Measurements from ENCODE around the gene CNIH3.

The CNIH3 gene

GRCh38 chr1:224730965-224731364, 114.8 kb downstream of the CNIH3 start:
- no peak for TF ChIP-seq OSR1 (CRISPR knock-in tag; IDR thresholded peaks at IDR 0.05)
- TF ChIP-seq, protein P1, sequence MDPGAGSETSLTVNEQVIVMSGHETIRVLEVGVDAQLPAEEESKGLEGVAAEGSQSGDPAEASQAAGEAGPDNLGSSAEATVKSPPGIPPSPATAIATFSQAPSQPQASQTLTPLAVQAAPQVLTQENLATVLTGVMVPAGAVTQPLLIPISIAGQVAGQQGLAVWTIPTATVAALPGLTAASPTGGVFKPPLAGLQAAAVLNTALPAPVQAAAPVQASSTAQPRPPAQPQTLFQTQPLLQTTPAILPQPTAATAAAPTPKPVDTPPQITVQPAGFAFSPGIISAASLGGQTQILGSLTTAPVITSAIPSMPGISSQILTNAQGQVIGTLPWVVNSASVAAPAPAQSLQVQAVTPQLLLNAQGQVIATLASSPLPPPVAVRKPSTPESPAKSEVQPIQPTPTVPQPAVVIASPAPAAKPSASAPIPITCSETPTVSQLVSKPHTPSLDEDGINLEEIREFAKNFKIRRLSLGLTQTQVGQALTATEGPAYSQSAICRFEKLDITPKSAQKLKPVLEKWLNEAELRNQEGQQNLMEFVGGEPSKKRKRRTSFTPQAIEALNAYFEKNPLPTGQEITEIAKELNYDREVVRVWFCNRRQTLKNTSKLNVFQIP (CRISPR knock-in tag; IDR thresholded peaks at IDR 0.05; ENCODE audit: borderline replicate concordance, low read depth) = no peak
- no peak for TF ChIP-seq ZC3H10 (CRISPR knock-in tag; IDR thresholded peaks at IDR 0.05)
- TF ChIP-seq CSDC2 (CRISPR knock-in tag; IDR thresholded peaks at IDR 0.05) = no peak
- no peak for TF ChIP-seq ZFP30 (CRISPR knock-in tag; IDR thresholded peaks at IDR 0.05)
- TF ChIP-seq TOX (CRISPR knock-in tag; IDR thresholded peaks at IDR 0.05; ENCODE audit: borderline replicate concordance) = no peak
- no peak for ATAC-seq

- TF ChIP-seq ZFP30 (CRISPR knock-in tag; IDR thresholded peaks at IDR 0.05) (no peak), ZC3H10 (CRISPR knock-in tag; IDR thresholded peaks at IDR 0.05) (no peak), TOX (CRISPR knock-in tag; IDR thresholded peaks at IDR 0.05; ENCODE audit: borderline replicate concordance) (no peak), BACH2 (CRISPR knock-in tag; IDR thresholded peaks at IDR 0.05; ENCODE audit: borderline replicate concordance) (no peak), ZNF8 (CRISPR knock-in tag; IDR thresholded peaks at IDR 0.05) (no peak), ISL1 (CRISPR knock-in tag; IDR thresholded peaks at IDR 0.05) (no peak), ESRRG (CRISPR knock-in tag; IDR thresholded peaks at IDR 0.05) (no peak), TSHZ2 (CRISPR knock-in tag; IDR thresholded peaks at IDR 0.05) (no peak), ZNF70 (CRISPR knock-in tag; IDR thresholded peaks at IDR 0.05) (no peak), RARB (CRISPR knock-in tag; IDR thresholded peaks at IDR 0.05) (no peak), CREB5 (CRISPR knock-in tag; IDR thresholded peaks at IDR 0.05; ENCODE audit: low read depth) (no peak), ZNF565 (CRISPR knock-in tag; conservative IDR thresholded peaks at IDR 0.05; ENCODE audit: low read depth) (no peak), GLIS3 (CRISPR knock-in tag; IDR thresholded peaks at IDR 0.05) (no peak), PATZ1 (CRISPR knock-in tag; IDR thresholded peaks at IDR 0.05; ENCODE audit: borderline replicate concordance) (no peak), ZFP3 (CRISPR knock-in tag; IDR thresholded peaks at IDR 0.05) (no peak), ARNTL (CRISPR knock-in tag; IDR thresholded peaks at IDR 0.05; ENCODE audit: borderline replicate concordance, low read depth) (no peak)
- TF ChIP-seq, protein P1 (CRISPR knock-in tag; IDR thresholded peaks at IDR 0.05; ENCODE audit: borderline replicate concordance, low read depth) = no peak
- ATAC-seq = no peak
These were observed 115.5 kb downstream of the CNIH3 start for GRCh38 chr1:224731633-224732032.

DNA sequence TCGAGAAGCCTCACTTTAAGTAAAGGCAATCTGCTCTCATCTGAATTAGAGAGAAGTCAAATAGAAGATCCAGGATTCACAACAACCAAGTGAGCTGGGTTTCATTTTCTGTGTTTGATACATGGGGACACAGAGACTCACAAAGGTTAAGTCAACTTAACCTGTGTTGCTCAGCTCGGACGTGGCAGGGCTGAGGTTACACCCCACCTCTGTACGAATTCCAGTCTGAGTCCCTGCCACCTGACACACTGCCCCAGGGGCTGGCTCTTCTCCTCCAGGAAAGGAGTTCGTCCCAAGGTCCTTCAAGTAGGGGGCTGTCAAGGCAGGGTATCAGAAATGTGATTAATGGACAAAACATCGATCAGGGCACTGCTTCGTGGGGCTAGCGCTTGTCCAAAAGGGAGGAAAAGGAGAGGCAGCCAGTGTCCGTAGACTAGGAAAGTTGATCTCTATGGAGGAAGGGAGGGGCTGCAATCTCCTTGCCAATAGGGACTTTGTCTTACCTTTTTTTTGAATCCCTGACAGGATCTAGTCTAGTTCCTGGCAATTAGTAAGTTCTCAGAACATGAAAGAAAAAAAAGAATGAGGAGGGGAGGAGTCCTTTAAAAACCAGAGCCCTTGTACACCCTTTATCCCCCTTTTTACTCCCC, 116.4 kb downstream of the CNIH3 start:
- ATAC-seq = no peak
- TF ChIP-seq RARB (CRISPR knock-in tag; IDR thresholded peaks at IDR 0.05) (no peak), SNAI2 (CRISPR knock-in tag; IDR thresholded peaks at IDR 0.05) (no peak), ISL1 (CRISPR knock-in tag; IDR thresholded peaks at IDR 0.05) (no peak), ZNF565 (CRISPR knock-in tag; conservative IDR thresholded peaks at IDR 0.05; ENCODE audit: low read depth) (no peak), TOX (CRISPR knock-in tag; IDR thresholded peaks at IDR 0.05; ENCODE audit: borderline replicate concordance) (no peak), ZNF8 (CRISPR knock-in tag; IDR thresholded peaks at IDR 0.05) (no peak), ZNF70 (CRISPR knock-in tag; IDR thresholded peaks at IDR 0.05) (no peak), ZFP30 (CRISPR knock-in tag; IDR thresholded peaks at IDR 0.05) (no peak), CSRNP3 (CRISPR knock-in tag; IDR thresholded peaks at IDR 0.05) (no peak), PATZ1 (CRISPR knock-in tag; IDR thresholded peaks at IDR 0.05; ENCODE audit: borderline replicate concordance) (no peak), ESRRG (CRISPR knock-in tag; IDR thresholded peaks at IDR 0.05) (no peak), PPARA (CRISPR knock-in tag; IDR thresholded peaks at IDR 0.05; ENCODE audit: borderline replicate concordance) (no peak)
- TF ChIP-seq, protein P1 (CRISPR knock-in tag; IDR thresholded peaks at IDR 0.05; ENCODE audit: borderline replicate concordance, low read depth) = no peak

Data from SK-N-SH treated with all-trans-retinoic acid at 6 μM for 48 hours (cell line).